ENCODE measurements around the gene CACNA2D3.
"Not testable (repeated sequence)": the region's sequence is repeated elsewhere in the genome, so short reads cannot be mapped to it uniquely, and the experiment has no call there.

Gene CACNA2D3

DNA sequence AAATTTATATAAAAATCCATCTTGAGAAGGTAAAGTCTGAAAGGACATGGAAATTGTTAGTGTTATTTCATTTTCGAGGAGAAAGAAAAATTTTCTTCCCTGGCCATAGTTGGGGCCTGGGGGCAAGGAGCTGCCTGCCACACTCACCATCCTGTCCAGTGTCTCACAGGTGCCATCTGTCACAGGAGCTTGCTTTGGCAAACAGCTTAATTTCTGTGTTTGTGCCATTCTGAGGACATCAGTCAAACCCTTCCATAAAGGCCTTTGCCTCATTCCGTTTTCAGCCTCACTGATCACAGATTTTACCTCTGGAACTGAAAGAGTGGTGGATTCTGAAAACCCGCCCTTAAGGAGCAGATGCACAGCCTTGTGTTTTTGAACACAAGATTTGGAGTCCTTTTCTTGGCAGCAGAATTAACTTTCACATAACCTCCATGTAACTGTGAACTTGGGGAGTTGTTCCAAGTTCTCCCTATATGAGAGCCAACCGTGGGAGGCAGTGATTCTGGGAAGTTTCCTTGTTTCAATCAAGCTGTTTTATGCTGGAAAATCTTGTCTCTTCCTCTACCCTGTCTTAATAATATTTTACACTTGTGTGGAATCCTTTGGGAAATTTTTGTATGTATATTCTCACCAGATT lies 254.7 kb downstream of the CACNA2D3 start:
- DNase-seq: no peak

DNA sequence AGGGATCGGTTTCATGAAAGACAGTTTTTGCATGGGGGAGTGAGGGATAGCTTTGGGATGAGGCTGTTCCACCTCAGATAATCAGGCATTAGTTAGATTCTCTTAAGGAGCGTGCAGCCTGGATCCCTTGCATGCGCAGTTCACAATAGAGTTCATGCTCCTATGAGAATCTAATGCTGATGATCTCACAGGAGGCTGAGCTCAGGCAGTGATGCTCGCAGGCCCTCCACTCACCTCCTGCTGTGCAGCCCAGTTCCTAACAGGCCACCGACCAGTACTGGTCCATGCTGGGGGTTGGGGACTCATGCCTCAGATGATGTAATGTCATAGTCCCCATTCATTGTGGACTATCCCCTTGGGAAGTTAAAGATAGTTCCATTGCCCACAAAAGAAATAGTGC lies 255.8 kb downstream of the CACNA2D3 start:
- DNase-seq: no peak

DNA sequence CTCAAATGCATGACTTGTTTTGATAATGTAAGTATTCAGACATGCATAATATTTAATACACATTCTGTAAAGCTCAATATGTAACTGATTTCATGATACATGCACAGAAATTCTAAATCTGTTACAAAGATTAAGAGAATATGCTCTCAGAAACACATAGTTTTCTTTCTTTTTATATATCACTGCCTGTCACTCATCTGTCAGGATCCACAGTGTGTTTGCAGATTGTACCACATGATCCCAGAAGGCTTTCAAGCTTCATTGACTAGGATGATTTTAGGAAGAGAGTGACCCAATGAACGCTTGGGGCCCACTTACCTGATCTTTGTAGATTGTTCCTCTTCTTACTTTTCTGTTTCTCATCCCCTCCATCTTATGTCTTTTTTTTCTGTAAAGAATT lies 261.9 kb downstream of the CACNA2D3 start:
- no peak for DNase-seq

DNA sequence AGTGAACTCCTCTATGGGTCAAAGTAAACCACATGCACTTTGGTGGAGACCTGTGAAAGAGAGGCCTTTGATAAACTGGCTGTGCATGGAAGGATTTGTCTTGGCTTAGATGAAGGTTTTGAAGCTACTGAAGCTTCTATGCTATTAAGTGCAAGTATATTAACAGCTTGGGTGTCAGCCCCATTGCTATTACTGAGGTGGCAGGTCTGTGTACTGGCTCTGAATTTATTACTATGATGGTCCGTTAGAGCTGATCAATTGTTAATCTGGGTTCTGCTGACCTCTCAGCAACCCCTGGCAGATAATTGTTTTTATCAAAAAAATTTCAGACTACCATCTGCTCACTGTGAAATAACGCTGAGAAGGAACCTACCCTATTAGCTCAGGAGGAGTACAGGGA lies 268.2 kb downstream of the CACNA2D3 start:
- DNase-seq: no peak

DNA sequence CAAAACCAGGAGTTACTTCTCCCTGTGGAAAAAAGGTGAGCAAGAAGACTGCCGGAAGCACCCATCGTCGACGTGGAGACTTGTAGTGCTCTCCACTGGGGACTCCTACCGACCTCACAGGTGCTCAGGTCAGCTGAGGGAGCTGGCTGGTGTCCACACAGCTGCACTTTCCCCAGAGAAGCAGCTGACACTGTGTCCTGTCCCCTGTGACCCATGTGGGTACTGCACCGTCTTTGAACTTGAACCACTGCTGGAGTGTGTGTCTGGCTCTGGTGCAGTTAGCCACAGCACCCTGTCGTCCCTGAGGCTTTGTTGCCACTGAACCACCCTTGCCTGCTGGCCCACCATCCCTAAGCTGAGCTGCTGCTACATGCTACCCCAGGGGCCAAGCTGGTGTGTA lies 270.8 kb downstream of the CACNA2D3 start:
- DNase-seq: no peak

DNA sequence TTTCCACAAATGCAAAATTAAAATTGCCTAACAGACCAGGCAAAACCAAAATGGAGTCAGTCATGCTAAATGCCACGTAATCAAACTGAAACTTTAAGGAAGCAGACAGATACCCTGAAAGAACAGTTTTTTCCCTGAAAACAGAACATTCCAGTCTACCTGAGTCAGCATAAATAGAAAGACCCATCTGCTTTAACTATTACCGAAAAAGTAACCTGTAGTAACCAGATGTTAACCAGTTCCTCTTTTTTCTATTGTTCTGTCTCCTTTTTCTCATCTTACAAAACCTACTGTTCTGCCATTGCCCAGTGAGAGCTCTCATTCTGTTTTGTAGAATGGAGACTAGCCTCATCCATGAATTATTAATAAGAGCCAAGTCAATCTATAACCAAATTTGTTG lies 286.0 kb downstream of the CACNA2D3 start:
- no peak for DNase-seq

DNA sequence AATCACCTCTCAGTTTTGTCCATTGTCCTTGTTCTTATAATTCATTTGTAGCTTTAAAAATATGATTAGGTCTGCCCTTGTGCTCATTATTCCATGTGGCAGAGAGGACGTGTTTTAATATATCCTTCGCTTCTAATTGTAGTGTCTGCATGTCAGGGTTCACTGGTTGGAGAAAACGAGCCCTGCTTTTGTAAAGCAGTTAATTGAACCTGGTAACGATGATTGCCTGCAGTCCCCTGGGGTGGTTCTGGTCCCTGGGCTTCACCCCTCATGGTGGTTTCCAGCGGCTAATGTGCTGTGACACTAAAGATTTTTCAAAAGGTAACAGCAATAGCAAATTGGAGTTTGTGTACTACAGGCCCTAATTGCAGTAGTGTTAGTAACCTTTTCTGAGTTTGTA lies 299.6 kb downstream of the CACNA2D3 start:
- no peak for DNase-seq

DNA sequence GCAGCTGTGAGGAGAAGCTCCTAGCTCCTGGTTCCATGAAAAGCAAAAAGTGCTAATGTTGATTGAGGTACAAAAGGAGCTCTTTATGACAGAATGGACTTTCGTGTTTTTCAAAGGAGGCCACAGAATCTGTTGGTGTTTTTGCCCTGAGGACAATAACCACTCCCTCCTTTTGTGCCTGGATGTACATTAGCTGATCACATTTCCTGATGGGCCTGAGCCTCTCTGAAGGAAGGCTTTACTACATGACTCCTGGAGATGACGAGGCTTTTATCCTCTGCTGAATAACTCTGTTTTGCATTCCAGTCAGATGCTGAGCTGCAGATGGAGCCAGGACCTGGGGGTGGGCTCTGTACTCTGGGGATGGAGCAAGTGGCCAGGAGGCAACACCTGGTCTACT lies 301.9 kb downstream of the CACNA2D3 start:
- no peak for DNase-seq

DNA sequence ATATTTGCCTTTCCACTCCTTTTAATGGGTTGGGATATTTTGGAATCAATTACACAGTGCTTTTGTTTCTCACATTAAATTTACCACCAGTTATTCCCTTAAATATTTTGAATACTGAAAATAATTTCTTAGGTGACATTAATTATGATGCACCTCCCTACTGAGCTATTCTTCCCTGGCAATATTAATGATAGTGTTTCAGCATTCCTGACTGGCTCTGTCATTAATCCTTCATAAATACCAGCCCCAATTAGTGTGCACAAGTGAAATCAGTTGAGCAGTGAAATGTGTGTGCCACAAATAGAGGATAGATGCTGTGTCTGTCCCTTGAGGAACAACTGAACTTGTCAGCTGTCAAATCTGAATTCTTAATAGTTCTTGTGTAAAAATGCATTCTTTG lies 304.0 kb downstream of the CACNA2D3 start:
- DNase-seq: peak; percentile 9

DNA sequence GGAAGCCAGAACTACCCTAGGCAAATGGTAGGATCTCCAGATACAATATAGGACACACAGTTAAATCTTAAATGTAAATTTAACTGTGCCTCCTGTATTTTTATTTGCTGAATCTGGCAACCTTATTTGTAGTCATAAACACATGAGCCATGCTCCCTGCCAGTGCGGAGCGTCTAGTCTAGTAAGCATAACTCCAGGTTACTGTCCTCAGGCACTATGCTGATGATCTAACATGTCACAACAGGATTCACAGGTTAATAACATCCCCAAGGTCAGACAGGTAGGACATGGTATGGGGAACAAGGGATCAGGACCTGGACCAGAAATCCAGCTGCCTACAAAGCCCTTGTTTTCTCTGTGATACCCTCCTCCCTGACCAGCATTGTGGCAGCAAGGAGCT lies 305.1 kb downstream of the CACNA2D3 start:
- no peak for DNase-seq

DNA sequence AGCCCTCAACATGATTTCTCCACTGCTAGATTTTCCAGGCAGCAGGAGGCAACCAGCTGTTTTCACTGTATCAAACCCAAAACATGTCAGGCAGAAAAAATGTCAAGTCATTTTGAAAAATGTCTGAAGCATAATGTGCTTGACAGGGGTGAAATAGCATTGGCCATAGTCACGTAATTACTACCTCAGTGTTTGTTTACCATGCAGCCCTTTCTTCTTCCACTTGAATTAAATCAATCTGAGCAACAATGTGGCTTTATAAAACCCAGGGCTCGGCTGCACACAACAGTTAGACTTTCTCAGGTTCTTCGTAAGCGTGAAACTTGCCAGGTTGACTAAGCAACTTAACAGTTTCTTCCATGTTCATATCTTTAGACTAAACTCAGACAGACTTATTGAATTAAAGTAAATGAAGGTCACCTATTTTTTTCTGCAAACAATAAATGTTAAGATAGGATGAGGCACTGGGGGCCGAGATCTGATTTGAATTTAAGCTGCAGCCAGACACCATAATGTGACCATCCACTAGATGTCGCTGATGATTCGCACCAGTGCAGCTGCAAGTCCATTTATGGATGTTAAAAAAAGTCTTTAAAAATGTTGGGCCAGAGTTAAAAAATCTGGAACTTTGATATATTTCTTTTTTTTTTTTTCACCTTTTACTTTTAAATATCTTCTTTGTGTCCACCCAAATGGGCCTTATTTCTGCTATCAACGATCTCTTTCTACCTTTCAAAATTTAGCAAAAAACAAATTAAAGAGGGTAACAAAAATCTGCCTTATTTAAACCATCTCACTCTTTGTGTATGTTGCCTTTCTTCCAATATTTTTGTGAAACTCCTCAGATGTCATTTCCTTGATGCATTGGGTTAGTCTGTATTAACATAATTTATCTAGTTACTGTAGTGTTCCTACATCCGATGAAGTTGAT lies 305.9 kb downstream of the CACNA2D3 start:
- DNase-seq: peak; percentile 76

DNA sequence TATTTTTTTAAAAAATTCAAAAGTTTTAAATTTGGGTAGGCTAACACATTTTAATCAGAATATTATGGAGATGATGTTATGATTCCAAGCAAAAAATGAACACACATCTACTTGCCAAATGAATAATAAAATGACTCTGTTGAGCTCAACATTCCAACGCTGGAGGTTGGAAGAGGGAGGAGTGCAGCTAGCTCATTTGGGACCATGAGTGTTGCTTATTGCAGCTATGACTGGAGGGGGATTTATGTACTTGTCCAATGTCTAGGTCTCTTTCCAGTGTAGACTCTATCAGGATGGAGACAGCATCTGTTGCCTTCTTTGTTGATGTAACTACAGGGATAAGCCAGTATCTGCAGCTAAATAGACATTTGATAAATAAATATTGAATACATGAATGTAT lies 310.6 kb downstream of the CACNA2D3 start:
- DNase-seq: peak; percentile 8

DNA sequence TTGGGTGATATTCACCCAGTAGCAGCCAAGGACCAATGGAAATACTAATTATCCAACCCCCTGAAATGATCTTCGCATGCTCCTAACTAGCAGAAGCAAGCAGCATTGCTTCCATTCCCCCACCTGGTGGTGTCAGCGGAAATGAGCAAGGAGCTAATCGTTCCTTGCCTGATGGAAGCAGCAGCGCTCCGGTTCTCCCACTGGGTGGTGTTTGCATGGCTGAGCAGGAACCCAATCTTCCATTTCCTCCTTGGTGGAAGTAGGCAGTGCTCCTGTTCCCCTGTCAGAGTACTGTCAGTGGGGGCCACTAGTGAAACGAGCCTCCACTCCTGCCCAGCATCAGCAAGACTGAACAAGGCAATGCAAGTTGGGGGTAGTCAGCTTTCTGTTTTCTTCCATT lies 311.5 kb downstream of the CACNA2D3 start:
- DNase-seq: no peak

DNA sequence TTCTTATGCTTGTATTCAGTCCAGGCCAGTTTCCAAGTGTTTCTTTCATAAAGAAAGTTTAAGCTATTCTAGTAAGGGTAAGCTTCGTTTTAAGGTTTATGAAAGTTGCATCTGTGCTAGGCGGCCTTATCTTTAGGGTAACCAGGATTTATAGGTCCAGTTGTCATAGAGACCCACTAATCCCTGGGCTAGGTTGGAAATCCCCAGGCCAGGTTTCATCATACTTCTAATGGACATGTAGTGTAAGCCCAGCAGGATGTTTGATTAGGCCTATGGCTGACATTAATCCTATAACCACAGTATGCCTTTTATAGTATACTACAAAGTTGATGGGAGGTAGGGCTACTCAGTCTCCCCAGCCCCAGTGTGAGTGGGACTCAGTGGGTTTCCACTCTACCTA lies 312.4 kb downstream of the CACNA2D3 start:
- DNase-seq: no peak

DNA sequence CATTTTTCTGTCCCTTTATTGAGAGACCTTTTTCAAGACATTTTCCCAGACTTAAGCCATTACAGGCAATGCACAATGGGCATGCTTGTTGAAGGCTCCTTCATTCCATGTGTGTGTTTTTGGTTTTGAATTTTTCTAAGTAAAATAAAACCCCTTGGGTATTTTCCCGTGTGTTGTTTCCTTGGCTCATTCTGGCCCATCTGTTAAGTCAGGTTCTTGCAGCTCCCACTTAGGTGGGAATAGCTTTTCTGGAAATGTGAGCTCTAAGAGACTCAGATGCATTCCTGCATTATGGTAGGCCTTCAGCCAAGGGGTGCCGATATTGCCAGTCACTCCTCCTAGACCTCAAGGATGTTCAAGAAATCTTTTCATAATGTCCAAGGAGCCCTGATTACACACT lies 314.9 kb downstream of the CACNA2D3 start:
- DNase-seq: no peak

DNA sequence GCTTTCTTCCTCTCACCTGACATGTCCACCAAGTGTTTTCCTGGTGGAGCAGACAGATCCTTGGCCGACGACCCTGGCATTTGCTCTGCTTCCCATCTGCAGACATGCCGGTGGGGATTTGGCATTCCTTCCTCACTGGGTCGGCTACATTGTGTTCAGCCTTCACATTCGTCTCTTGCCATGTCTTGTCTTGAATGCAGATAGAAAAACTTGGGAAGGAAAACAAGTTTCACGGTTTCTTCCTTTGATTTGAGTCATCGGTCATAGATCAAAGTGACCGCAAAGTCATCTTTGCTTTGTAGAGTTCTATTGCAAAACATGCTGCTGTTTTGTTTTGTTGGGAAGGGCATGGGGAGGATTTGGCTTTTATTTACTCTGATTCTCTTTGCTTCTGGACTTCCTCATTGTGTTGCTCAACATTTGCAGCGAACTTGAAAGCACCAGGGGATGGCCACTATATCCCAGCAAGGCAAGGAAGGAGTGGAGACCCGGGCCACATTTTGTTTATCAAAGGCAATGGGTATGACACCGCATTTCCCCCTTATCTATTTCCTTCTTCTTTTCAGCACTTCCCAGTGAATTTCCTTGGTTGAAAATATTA lies 321.3 kb downstream of the CACNA2D3 start:
- DNase-seq: no peak

DNA sequence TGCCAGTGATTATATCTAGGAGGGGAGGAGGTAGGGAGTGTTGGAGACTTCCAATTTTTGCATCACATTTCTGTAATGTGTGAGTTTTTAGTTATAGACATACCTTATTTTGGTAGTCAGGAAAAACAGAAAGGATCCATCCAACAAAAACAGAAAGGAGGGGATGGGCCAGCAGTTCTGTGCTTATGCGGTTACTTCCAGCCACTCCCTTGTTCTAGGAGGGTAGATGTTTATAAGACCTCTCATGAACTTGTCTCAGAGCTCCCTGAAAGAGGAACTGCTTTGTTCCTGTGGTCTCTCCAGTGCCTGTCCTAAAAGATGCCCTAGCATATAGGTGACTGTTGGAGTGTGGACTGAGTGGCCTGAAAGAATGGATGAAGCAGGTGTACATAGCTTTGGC lies 323.3 kb downstream of the CACNA2D3 start:
- no peak for DNase-seq

DNA sequence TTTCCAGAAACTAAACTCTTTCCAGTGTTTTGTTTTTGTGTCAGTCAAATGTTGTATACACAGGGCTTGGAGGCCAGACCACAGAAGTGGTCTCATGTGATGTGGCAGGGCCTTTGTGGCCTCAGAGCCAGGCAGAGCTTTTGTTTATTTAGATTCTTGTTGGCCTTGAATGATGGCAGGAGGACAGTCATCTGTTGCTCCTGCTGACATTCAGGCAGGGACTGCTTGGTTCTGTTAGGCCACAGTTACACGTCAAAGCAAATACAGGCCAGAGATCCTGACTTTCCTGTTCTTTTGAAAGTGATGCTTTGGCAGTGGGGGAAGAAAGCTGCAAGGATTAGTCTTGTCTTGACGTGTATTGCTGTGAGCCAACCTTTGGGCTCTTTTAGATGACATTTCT lies 325.1 kb downstream of the CACNA2D3 start:
- DNase-seq: no peak

DNA sequence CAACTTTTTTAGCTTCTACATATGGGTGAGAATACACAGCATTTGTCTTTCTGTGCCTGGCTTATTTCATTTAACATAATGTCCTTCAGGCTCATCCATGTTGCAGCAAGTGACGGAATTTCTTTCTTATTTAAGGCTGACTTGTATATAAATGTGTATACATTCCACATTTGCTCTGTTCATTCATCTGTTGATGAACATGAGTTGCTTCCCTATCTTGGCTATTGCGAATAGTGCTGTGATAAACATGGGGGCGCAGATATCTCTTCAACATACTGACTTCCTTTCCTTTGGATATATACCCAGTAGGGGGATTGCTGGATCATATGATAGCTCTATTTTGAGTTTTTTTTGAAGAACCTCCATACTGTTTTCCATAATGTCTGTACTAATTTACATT lies 332.5 kb downstream of the CACNA2D3 start:
- DNase-seq: no peak

DNA sequence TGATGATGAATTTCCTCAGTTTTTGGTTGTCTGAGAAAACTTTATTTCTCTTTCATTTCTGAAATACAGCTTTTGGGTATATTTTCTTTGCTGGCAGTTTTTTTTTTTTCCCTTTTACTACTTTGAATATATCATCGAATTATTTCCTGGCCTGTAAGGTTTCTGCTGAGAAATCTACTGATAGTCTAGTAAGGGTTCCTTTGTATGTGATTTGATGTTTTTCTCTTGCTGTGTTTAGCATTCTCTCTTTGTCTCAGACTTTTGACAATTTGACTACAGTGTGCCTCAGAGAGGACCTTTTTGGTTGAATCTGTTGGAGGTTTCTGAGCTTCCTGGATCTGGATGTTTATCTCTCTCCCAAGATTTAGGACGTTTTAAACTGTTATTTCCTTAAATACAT lies 336.0 kb downstream of the CACNA2D3 start:
- no peak for DNase-seq

DNA sequence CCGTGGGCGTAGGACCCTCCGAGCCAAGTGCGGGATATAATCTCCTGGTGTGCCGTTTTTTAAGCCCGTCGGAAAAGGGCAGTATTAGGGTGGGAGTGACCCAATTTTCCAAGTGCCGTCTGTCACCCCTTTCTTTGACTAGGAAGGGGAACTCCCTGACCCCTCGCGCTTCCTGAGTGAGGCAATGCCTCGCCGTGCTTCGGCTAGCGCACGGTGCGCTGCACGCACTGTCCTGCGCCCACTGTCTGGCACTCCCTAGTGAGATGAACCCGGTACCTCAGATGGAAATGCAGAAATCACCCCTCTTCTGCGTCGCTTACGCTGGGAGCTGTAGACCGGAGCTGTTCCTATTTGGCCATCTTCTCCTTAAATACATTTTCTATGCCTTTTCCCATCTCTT lies 342.2 kb downstream of the CACNA2D3 start:
- DNase-seq: not testable (repeated sequence)

DNA sequence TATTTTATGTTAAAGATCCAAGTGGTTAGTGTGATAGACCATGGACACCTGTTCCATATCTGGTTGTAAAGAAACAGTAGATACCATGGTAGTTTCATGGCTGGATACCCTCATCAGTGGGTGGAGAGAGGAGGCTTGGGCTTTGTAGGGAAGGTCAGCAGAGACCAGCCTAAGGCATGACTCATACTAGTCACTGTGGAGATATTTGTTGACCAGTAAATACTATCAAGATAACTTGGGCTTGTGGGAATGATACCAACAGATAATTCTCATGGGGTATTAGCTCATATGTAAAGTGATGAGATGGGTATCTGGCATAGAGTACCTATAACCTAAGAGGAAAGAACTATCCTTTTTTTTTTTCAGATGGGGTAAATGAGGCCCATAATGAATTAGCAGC lies 354.5 kb downstream of the CACNA2D3 start:
- no peak for DNase-seq

DNA sequence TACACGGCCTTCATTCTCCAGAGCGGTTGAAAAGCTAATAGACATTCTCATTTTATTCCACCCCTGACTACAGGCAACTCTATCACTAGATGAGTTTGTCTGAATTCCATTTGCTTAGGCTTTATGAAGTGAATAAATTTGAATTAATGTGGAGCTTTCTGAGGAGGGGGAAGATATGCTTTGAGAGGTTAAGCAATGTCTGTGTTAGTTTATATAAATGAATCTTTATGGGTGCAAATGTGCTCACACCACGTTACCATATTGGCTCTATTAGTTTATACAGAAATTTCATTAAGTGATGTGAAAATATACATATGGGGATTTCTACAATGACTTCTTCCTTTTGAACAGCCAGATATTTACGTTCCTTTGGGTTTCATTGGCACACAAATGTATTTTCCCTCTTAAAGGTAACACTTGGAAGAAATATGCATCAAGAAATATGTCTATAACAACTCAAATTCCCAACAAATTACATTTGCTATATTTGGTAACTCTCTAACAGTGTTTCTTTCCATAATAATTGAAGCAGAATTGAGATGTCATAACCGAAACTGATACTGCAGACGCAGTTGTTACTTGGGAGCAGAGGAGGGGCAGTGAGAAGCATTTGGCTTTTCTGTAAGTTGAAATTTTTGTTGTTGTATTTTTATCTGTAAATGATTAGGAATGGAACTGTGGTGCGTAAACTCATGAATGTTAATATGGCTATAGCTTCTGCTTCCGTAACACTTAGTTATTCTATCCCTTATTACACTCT lies 359.4 kb downstream of the CACNA2D3 start:
- DNase-seq: no peak

All from fibroblast of skin of back (primary cell).